ENCODE data around the gene CERT1. TPM values are rescaled to one million over a fixed set of nuclear protein-coding genes. Genes with fewer than 3 reads are reported as not detected.
"Not testable (repeated sequence)": the region's sequence is repeated elsewhere in the genome, so short reads cannot be mapped to it uniquely, and the experiment has no call there.

The CERT1 gene
- total and polyA plus RNA-seq, 2 donors (not counting 3 experiments of a cell fraction or from before 2014, with no cell fraction given): 8.0 to 21.3 TPM

- H3K9ac ChIP-seq (replicated peaks; ENCODE audit: extremely low read depth, insufficient read depth, low read length); H3K9me3 ChIP-seq (replicated peaks; ENCODE audit: control insufficient read depth, insufficient read depth, low read length); BruUV-seq (replicated peaks); DNase-seq (ENCODE audit: low read depth, low spot score); CTCF ChIA-PET; H3K4me3 ChIP-seq (replicated peaks in 1 of 3; ENCODE audit: insufficient read depth in 1 of 3, low read depth in 1 of 3, low read length in 3 of 3); H3K36me3 ChIP-seq (ENCODE audit: control insufficient read depth in 2 of 2, extremely low read depth in 1 of 2, insufficient read depth in 2 of 2, low read length in 2 of 2); H4K20me1 ChIP-seq (replicated peaks; ENCODE audit: control insufficient read depth, extremely low read depth, insufficient read depth, low read length); FAIRE-seq; POLR2A ChIA-PET; H3K9me1 ChIP-seq (replicated peaks; ENCODE audit: control insufficient read depth, extremely low read depth, insufficient read depth, low read length); H3K27ac ChIP-seq (ENCODE audit: insufficient read depth, low read depth, low read length); H3K4me2 ChIP-seq (ENCODE audit: insufficient read depth, low read length); H3K27me3 ChIP-seq (ENCODE audit: control insufficient read depth in 2 of 2, insufficient read depth in 2 of 2, low read length in 2 of 2); intact Hi-C loops (cut with micrococcal nuclease); dilution Hi-C loops (cut with MboI; ENCODE audit: extremely low pct_ligation_motif_present, low sequenced_read_pairs); H2AFZ ChIP-seq (ENCODE audit: low read depth, low read length): not testable (repeated sequence)
- Histone ChIP-seq H3K79me2 (ENCODE audit: control insufficient read depth, insufficient read depth, low read length) (peaks cover 16% of the 10 kb centered on the region), H3K4me1 (ENCODE audit: control insufficient read depth, extremely low read depth, insufficient read depth, low read length) (peaks cover 11% of the 10 kb centered on the region)
Measured at GRCh38 chr5:75333759-75334158, 177.7 kb downstream of the CERT1 start.

GRCh38 chr5:75331095-75332090, 180.0 kb downstream of the CERT1 start:
- Histone ChIP-seq H3K27ac (ENCODE audit: insufficient read depth, low read depth, low read length) (no peak overlapping the region), H3K9ac (replicated peaks; ENCODE audit: extremely low read depth, insufficient read depth, low read length) (no peak overlapping the region), H3K4me2 (ENCODE audit: insufficient read depth, low read length) (no peak overlapping the region), H3K4me1 (ENCODE audit: control insufficient read depth, extremely low read depth, insufficient read depth, low read length) (peaks cover 4% of the 10 kb centered on the region), H3K9me1 (replicated peaks; ENCODE audit: control insufficient read depth, extremely low read depth, insufficient read depth, low read length) (no peaks in the 10 kb centered on the region), H3K9me3 (replicated peaks; ENCODE audit: control insufficient read depth, insufficient read depth, low read length) (no peaks in the 10 kb centered on the region), H3K4me3 (replicated peaks in 1 of 3; ENCODE audit: insufficient read depth in 1 of 3, low read depth in 1 of 3, low read length in 3 of 3) (no peak overlapping the region), H3K36me3 (ENCODE audit: control insufficient read depth in 2 of 2, extremely low read depth in 1 of 2, insufficient read depth in 2 of 2, low read length in 2 of 2) (no peaks in the 10 kb centered on the region), H2AFZ (ENCODE audit: low read depth, low read length) (no peak overlapping the region), H4K20me1 (replicated peaks; ENCODE audit: control insufficient read depth, extremely low read depth, insufficient read depth, low read length) (no peaks in the 10 kb centered on the region), H3K27me3 (ENCODE audit: control insufficient read depth in 2 of 2, insufficient read depth in 2 of 2, low read length in 2 of 2) (peaks cover 0 to 8% of the 10 kb centered on the region in 2 experiments), H3K79me2 (ENCODE audit: control insufficient read depth, insufficient read depth, low read length) (no peaks in the 10 kb centered on the region)
- CTCF ChIA-PET: interaction anchor here (1.4 to 2.5 kb wide), 2 partner anchors 95 to 350 kb away, joined by 3 to 6 read pairs; partner anchors contain the start of gene ANKRD31
- FAIRE-seq: no peak
- dilution Hi-C loops (cut with MboI; ENCODE audit: extremely low pct_ligation_motif_present, low sequenced_read_pairs) (no loop called here), intact Hi-C loops (cut with micrococcal nuclease) (no loop called here)
- no TSS peak for BruUV-seq (replicated peaks)
- TF ChIP-seq MYC (IDR thresholded peaks at IDR 0.05; ENCODE audit: low read depth, low read length) (no peak), FOS (IDR thresholded peaks at IDR 0.05; ENCODE audit: borderline replicate concordance, insufficient read depth, low read length) (no peak), MAX (IDR thresholded peaks at IDR 0.05; ENCODE audit: insufficient read depth, insufficient read length) (no peak), JUN (IDR thresholded peaks at IDR 0.05; ENCODE audit: borderline replicate concordance, insufficient read depth, insufficient read length, low read depth) (no peak), EZH2 (IDR thresholded peaks at IDR 0.05; ENCODE audit: borderline replicate concordance, low read depth, low read length, severe bottlenecking) (no peak), POLR2AphosphoS5 (IDR thresholded peaks at IDR 0.05; ENCODE audit: insufficient read depth, low read depth, low read length) (no peak), GATA2 (IDR thresholded peaks at IDR 0.05; ENCODE audit: insufficient read depth, insufficient read length, low read depth, low read length) (no peak), POLR2A (IDR thresholded peaks at IDR 0.05; ENCODE audit: low read depth, low read length) (no peak), CTCF (IDR thresholded peaks at IDR 0.05; ENCODE audit: extremely low read depth in 1 of 2, insufficient read depth in 1 of 2, low read depth in 1 of 2, low read length in 2 of 2) (no peak)
- POLR2A ChIA-PET: no interaction called here
- no peak for DNase-seq (ENCODE audit: low read depth, low spot score)

All from endothelial cell of umbilical vein (primary cell).